Germinal center (tissue), 1 donor: ENCODE data around the gene SEC63.
A peak's percentile ranks its signal among the peaks of the same experiment; 100 is the strongest.
"Not testable (repeated sequence)": the region's sequence is repeated elsewhere in the genome, so short reads cannot be mapped to it uniquely, and the experiment has no call there.

Experiments
- DNase-seq: peaks from one replicate; pipeline ENCODE4 v3.0.0; 2012; ENCODE audit warnings: mixed read lengths, low spot score

The SEC63 gene

GRCh38 chr6:107862383-107862782 lies 95.6 kb downstream of the SEC63 start:
- DNase-seq: no peak

- DNase-seq: not testable (repeated sequence)
Observed at GRCh38 chr6:107860963-107861362, 97.0 kb downstream of the SEC63 start.

- DNase-seq: not testable (repeated sequence)
Observed at GRCh38 chr6:107860144-107860543, 97.9 kb downstream of the SEC63 start.

GRCh38 chr6:107853230-107853629 lies 104.8 kb downstream of the SEC63 start:
- DNase-seq: no peak

GRCh38 chr6:107849325-107849724 lies 108.7 kb downstream of the SEC63 start:
- no peak for DNase-seq

- peak; percentile 82 for DNase-seq
Observed at GRCh38 chr6:107847844-107848802, 109.9 kb downstream of the SEC63 start.

GRCh38 chr6:107846262-107846795 lies 111.7 kb downstream of the SEC63 start:
- no peak for DNase-seq

- no peak for DNase-seq
Observed at GRCh38 chr6:107845777-107846176, 112.2 kb downstream of the SEC63 start.

GRCh38 chr6:107843400-107843799 lies 114.6 kb downstream of the SEC63 start:
- DNase-seq: no peak

- no peak for DNase-seq
Observed at GRCh38 chr6:107841275-107841670, 116.7 kb downstream of the SEC63 start.

- DNase-seq: no peak
Observed at GRCh38 chr6:107840636-107841274, 117.3 kb downstream of the SEC63 start.

- DNase-seq: no peak
Observed at GRCh38 chr6:107833136-107833535, 124.9 kb downstream of the SEC63 start.

GRCh38 chr6:107832151-107833056 lies 125.6 kb downstream of the SEC63 start:
- no peak for DNase-seq

GRCh38 chr6:107830060-107830459 lies 127.9 kb downstream of the SEC63 start:
- no peak for DNase-seq

GRCh38 chr6:107827541-107827940 lies 130.5 kb downstream of the SEC63 start:
- no peak for DNase-seq

- no peak for DNase-seq
Observed at GRCh38 chr6:107823047-107823557, 134.9 kb downstream of the SEC63 start.

GRCh38 chr6:107822176-107823046 lies 135.6 kb downstream of the SEC63 start:
- peak; percentile 43 for DNase-seq

GRCh38 chr6:107821591-107821990 lies 136.4 kb downstream of the SEC63 start:
- DNase-seq: no peak

GRCh38 chr6:107820338-107821261 lies 137.4 kb downstream of the SEC63 start:
- DNase-seq: no peak

GRCh38 chr6:107819964-107820337 lies 138.1 kb downstream of the SEC63 start:
- DNase-seq: no peak
